CD4-positive, alpha-beta memory T cell (primary cell): Measurements from ENCODE around the gene TGFB2. TPM values are rescaled to one million over a fixed set of nuclear protein-coding genes. Genes with fewer than 3 reads are reported as not detected.
"Not testable (repeated sequence)": the region's sequence is repeated elsewhere in the genome, so short reads cannot be mapped to it uniquely, and the experiment has no call there.

Experiments
- CTCF ChIA-PET: fragments of 350-600 bp; sonication (Branson Sonifier 250); formaldehyde crosslinking; loops from one replicate; lab custom pipeline; 2021; ENCODE audit warnings: inconsistent platforms; ENCODE audit not compliant: partially characterized antibody; lab: Charles Lee
- POLR2A ChIA-PET: fragments of 350-600 bp; sonication (Branson Sonifier 250); formaldehyde crosslinking; loops from one replicate; lab custom pipeline; 2021; ENCODE audit not compliant: partially characterized antibody; lab: Charles Lee
- DNase-seq, 5 donors: peaks; one replicate each; pipeline versions ENCODE4 v3.0.0 to v3.0.0-alpha.2; 2020 to 2022; ENCODE audit warnings: mixed read lengths in 1 of 5
- H3K27ac ChIP-seq: one replicate; pipeline ENCODE4 v1.7.0; 2013; ENCODE audit warnings: low read depth, low read length
- H3K27me3 ChIP-seq: 2 replicates; pipeline ENCODE4 v1.7.0; 2013; ENCODE audit warnings: mild to moderate bottlenecking, low read length, moderate library complexity; ENCODE audit not compliant: insufficient read depth
- H3K36me3 ChIP-seq: 2 replicates; pipeline ENCODE4 v1.7.0; 2013; ENCODE audit warnings: mild to moderate bottlenecking, low read length, moderate library complexity; ENCODE audit not compliant: insufficient read depth
- H3K4me1 ChIP-seq: 2 replicates; pipeline ENCODE4 v1.7.0; 2013; ENCODE audit warnings: mild to moderate bottlenecking, low read length, moderate library complexity; ENCODE audit not compliant: insufficient read depth
- H3K4me3 ChIP-seq, 2 donors: one replicate each; pipeline ENCODE4 v1.7.0; 2013; ENCODE audit warnings: low read length in 2 of 2, mild to moderate bottlenecking in 1 of 2
- H3K9me3 ChIP-seq, 2 donors: one replicate each; pipeline ENCODE4 v1.7.0; 2013; ENCODE audit warnings: low read length in 2 of 2, control low read depth in 1 of 2; ENCODE audit not compliant: control insufficient read depth in 1 of 2
- H3K27ac Mint-ChIP-seq, 7 donors: one replicate each; pipeline ENCODE4 v1.8.0; 2020 to 2021; ENCODE audit warnings: mixed read lengths in 7 of 7, mild to moderate bottlenecking in 6 of 7, inconsistent platforms in 3 of 7, moderate library complexity in 3 of 7
- H3K27me3 Mint-ChIP-seq, 2 donors: one replicate each; pipeline ENCODE4 v1.8.0; 2020 to 2021; ENCODE audit warnings: mixed read lengths in 2 of 2
- H3K36me3 Mint-ChIP-seq, 2 donors: one replicate each; pipeline ENCODE4 v1.8.0; 2020 to 2021; ENCODE audit warnings: mixed read lengths in 2 of 2, inconsistent platforms in 1 of 2, mild to moderate bottlenecking in 1 of 2
- H3K4me1 Mint-ChIP-seq, 4 donors: one replicate each; pipeline ENCODE4 v1.8.0; 2020 to 2021; ENCODE audit warnings: mixed read lengths in 4 of 4, mild to moderate bottlenecking in 1 of 4
- H3K4me3 Mint-ChIP-seq, 8 donors: one replicate each; pipeline ENCODE4 v1.8.0; 2020 to 2021; ENCODE audit warnings: mixed read lengths in 8 of 8, mild to moderate bottlenecking in 7 of 8, moderate library complexity in 6 of 8, inconsistent platforms in 3 of 8
- H3K9me3 Mint-ChIP-seq, 8 donors: one replicate each; pipeline ENCODE4 v1.8.0; 2020 to 2021; ENCODE audit warnings: mixed read lengths in 8 of 8, mild to moderate bottlenecking in 5 of 8, inconsistent platforms in 3 of 8, moderate library complexity in 1 of 8
- intact Hi-C: fragments of 100-400 bp; cut with micrococcal nuclease; formaldehyde crosslinking; loops from one replicate; pipeline ENCODE4 v1.15.1; 2023
- polyA plus RNA-seq, 2 donors: library from polyadenylated mRNA; unstranded; fragments of 300-500 nt; fragmentation: Illumina TruSeq; gene quantifications; one replicate each; pipeline ENCODE4 v1.2.3, GENCODE V29; 2021
- total RNA-seq, 2 experiments: library from RNA; stranded (reverse); gene quantifications; one replicate each; pipeline ENCODE4 v1.2.3, GENCODE V29; 2021

Gene TGFB2
- total and polyA plus RNA-seq, 4 experiments from 2014 or later = not detected

- H3K9me3 Mint-ChIP-seq = no peaks in the 10 kb centered on the region
- no peaks in the 10 kb centered on the region for H3K4me1 ChIP-seq
- H3K9me3 ChIP-seq = no peaks in the 10 kb centered on the region
- H3K4me3 ChIP-seq = no peak overlapping the region
- no peak overlapping the region for H3K27ac ChIP-seq
- no peak overlapping the region for H3K27ac Mint-ChIP-seq
- no peaks in the 10 kb centered on the region for H3K36me3 ChIP-seq
- H3K27me3 ChIP-seq = no peaks in the 10 kb centered on the region
- peaks cover 0 to 1% (median 0%) of the 10 kb centered on the region in 4 donors for H3K4me1 Mint-ChIP-seq
- no peaks in the 10 kb centered on the region for H3K27me3 Mint-ChIP-seq
- peaks cover 35 to 36% of the 10 kb centered on the region in 2 donors for H3K36me3 Mint-ChIP-seq
- ChIA-PET POLR2A (no interaction called here), CTCF (no interaction called here)
- intact Hi-C loops = no loop called here
- DNase-seq = no peak
- H3K4me3 Mint-ChIP-seq = no peak overlapping the region
Measured at GRCh38 chr1:218317061-218317460, 28.1 kb upstream of the TGFB2 start.

- POLR2A ChIA-PET, H3K27me3 Mint-ChIP-seq, H3K27ac Mint-ChIP-seq, H3K27me3 ChIP-seq, H3K36me3 ChIP-seq, DNase-seq, CTCF ChIA-PET, H3K4me3 ChIP-seq, intact Hi-C loops, H3K9me3 ChIP-seq, H3K4me1 ChIP-seq, H3K4me1 Mint-ChIP-seq, H3K27ac ChIP-seq, H3K9me3 Mint-ChIP-seq, H3K4me3 Mint-ChIP-seq: not testable (repeated sequence)
- peaks cover 36 to 38% of the 10 kb centered on the region in 2 donors for H3K36me3 Mint-ChIP-seq
Measured at GRCh38 chr1:218320182-218320581, 25.0 kb upstream of the TGFB2 start.

GRCh38 chr1:218322762-218323161, 22.4 kb upstream of the TGFB2 start:
- Mint-ChIP-seq H3K36me3 (peaks cover 34 to 37% of the 10 kb centered on the region in 2 donors), H3K4me3 (no peak overlapping the region), H3K4me1 (peaks cover 0 to 2% (median 0%) of the 10 kb centered on the region in 4 donors), H3K27ac (no peak overlapping the region), H3K9me3 (no peaks in the 10 kb centered on the region), H3K27me3 (no peaks in the 10 kb centered on the region)
- intact Hi-C loops = no loop called here
- POLR2A ChIA-PET = no interaction called here
- Histone ChIP-seq H3K9me3 (no peaks in the 10 kb centered on the region), H3K27me3 (no peaks in the 10 kb centered on the region), H3K36me3 (peaks cover 6% of the 10 kb centered on the region), H3K27ac (no peak overlapping the region), H3K4me3 (no peak overlapping the region), H3K4me1 (no peaks in the 10 kb centered on the region)
- no peak for DNase-seq
- CTCF ChIA-PET = no interaction called here

GRCh38 chr1:218323568-218324225, 21.4 kb upstream of the TGFB2 start:
- Mint-ChIP-seq H3K27me3 (no peaks in the 10 kb centered on the region), H3K9me3 (no peaks in the 10 kb centered on the region), H3K4me3 (no peak overlapping the region), H3K27ac (no peak overlapping the region), H3K36me3 (peaks cover 27 to 32% of the 10 kb centered on the region in 2 donors), H3K4me1 (peaks cover 0 to 2% (median under 1%) of the 10 kb centered on the region in 4 donors)
- ChIA-PET POLR2A (no interaction called here), CTCF (no interaction called here)
- no peak overlapping the region for H3K4me3 ChIP-seq
- intact Hi-C loops = no loop called here
- H3K4me1 ChIP-seq = no peaks in the 10 kb centered on the region
- DNase-seq = no peak
- no peaks in the 10 kb centered on the region for H3K9me3 ChIP-seq
- peaks cover 6% of the 10 kb centered on the region for H3K36me3 ChIP-seq
- no peak overlapping the region for H3K27ac ChIP-seq
- H3K27me3 ChIP-seq = no peaks in the 10 kb centered on the region

GRCh38 chr1:218324226-218324580, 20.9 kb upstream of the TGFB2 start:
- Mint-ChIP-seq H3K27me3 (no peaks in the 10 kb centered on the region), H3K4me1 (peaks cover 0 to 2% (median under 1%) of the 10 kb centered on the region in 4 donors), H3K9me3 (no peaks in the 10 kb centered on the region), H3K4me3 (no peak overlapping the region), H3K27ac (no peak overlapping the region), H3K36me3 (peaks cover 26 to 31% of the 10 kb centered on the region in 2 donors)
- intact Hi-C loops = no loop called here
- Histone ChIP-seq H3K27me3 (no peaks in the 10 kb centered on the region), H3K27ac (no peak overlapping the region), H3K9me3 (no peaks in the 10 kb centered on the region), H3K4me3 (no peak overlapping the region), H3K4me1 (no peaks in the 10 kb centered on the region), H3K36me3 (peaks cover 6% of the 10 kb centered on the region)
- ChIA-PET POLR2A (no interaction called here), CTCF (no interaction called here)
- DNase-seq = no peak

- Histone ChIP-seq H3K27me3 (no peaks in the 10 kb centered on the region), H3K36me3 (no peaks in the 10 kb centered on the region), H3K4me3 (no peak overlapping the region), H3K4me1 (no peaks in the 10 kb centered on the region), H3K27ac (no peak overlapping the region), H3K9me3 (no peaks in the 10 kb centered on the region)
- Mint-ChIP-seq H3K4me3 (no peak overlapping the region), H3K9me3 (no peaks in the 10 kb centered on the region), H3K4me1 (peaks cover 0 to 5% (median 2%) of the 10 kb centered on the region in 4 donors), H3K36me3 (peaks cover 24 to 27% of the 10 kb centered on the region in 2 donors), H3K27ac (no peak overlapping the region), H3K27me3 (no peaks in the 10 kb centered on the region)
- intact Hi-C loops = no loop called here
- DNase-seq = no peak
- ChIA-PET POLR2A (no interaction called here), CTCF (interaction anchor here (1.3 to 4.2 kb wide), 9 partner anchors 11 to 1089 kb away, joined by 4 to 18 read pairs (median 7); no protein-coding TSS in a partner anchor)
Measured at GRCh38 chr1:218328769-218329168, 16.4 kb upstream of the TGFB2 start.

GRCh38 chr1:218330043-218330623, 15.0 kb upstream of the TGFB2 start:
- peak in 3 of 5 donors; percentile 30 to 37 (median 34) for DNase-seq
- Histone ChIP-seq H3K27me3 (no peaks in the 10 kb centered on the region), H3K4me1 (no peaks in the 10 kb centered on the region), H3K36me3 (no peaks in the 10 kb centered on the region), H3K4me3 (no peak overlapping the region), H3K9me3 (no peaks in the 10 kb centered on the region), H3K27ac (no peak overlapping the region)
- no peak overlapping the region for H3K4me3 Mint-ChIP-seq
- H3K4me1 Mint-ChIP-seq = peaks cover 0 to 5% (median 1%) of the 10 kb centered on the region in 4 donors
- POLR2A ChIA-PET = no interaction called here
- H3K27ac Mint-ChIP-seq = no peak overlapping the region
- intact Hi-C loops = loop anchor here (1.0 to 10.0 kb wide), 3 partner anchors 191 to 1645 kb away; no protein-coding TSS in a partner anchor
- H3K27me3 Mint-ChIP-seq = no peaks in the 10 kb centered on the region
- peaks cover 19 to 20% of the 10 kb centered on the region in 2 donors for H3K36me3 Mint-ChIP-seq
- no peaks in the 10 kb centered on the region for H3K9me3 Mint-ChIP-seq
- CTCF ChIA-PET = interaction anchor here (0.7 to 4.2 kb wide), 9 partner anchors 9 to 1088 kb away, joined by 3 to 18 read pairs (median 7); no protein-coding TSS in a partner anchor
